ENCODE data around the gene PPP1R27.

DNA sequence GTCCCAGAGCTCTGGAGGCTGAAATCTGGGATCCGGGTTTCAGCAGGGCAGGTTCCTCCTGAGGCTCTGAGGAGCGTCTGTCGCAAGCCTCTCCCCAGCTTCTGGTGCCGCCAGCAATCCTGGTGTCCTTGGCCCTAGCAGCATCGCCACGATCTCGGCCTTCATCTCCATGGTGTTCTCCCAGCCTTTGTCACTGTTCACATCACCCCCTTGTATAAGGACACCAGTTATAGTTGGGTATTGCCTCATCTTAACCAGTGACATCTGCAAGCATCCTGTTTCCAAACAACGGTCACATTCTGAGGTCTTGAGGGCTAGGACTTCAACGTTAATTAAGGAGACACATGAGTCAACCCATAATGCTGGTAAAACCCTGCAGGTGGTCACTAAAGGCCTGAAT is 2.8 kb upstream of the PPP1R27 start:
- TF ChIP-seq, protein P1, sequence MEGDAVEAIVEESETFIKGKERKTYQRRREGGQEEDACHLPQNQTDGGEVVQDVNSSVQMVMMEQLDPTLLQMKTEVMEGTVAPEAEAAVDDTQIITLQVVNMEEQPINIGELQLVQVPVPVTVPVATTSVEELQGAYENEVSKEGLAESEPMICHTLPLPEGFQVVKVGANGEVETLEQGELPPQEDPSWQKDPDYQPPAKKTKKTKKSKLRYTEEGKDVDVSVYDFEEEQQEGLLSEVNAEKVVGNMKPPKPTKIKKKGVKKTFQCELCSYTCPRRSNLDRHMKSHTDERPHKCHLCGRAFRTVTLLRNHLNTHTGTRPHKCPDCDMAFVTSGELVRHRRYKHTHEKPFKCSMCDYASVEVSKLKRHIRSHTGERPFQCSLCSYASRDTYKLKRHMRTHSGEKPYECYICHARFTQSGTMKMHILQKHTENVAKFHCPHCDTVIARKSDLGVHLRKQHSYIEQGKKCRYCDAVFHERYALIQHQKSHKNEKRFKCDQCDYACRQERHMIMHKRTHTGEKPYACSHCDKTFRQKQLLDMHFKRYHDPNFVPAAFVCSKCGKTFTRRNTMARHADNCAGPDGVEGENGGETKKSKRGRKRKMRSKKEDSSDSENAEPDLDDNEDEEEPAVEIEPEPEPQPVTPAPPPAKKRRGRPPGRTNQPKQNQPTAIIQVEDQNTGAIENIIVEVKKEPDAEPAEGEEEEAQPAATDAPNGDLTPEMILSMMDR (IDR thresholded peaks at IDR 0.05; ENCODE audit: low read depth, low read length): no peak
- TF ChIP-seq POLR2A (IDR thresholded peaks at IDR 0.05; ENCODE audit: extremely low read depth, insufficient read length) (peak; percentile 58), MYC (IDR thresholded peaks at IDR 0.05; ENCODE audit: low read depth, low read length) (peak; percentile 94)
- TF ChIP-seq, protein P2, sequence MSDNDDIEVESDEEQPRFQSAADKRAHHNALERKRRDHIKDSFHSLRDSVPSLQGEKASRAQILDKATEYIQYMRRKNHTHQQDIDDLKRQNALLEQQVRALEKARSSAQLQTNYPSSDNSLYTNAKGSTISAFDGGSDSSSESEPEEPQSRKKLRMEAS (IDR thresholded peaks at IDR 0.05; ENCODE audit: low read depth, low read length): peak; percentile 84
